Neural cell (in vitro differentiated cells): ENCODE data around the gene CNTNAP5. TPM values are rescaled to one million over a fixed set of nuclear protein-coding genes. Genes with fewer than 3 reads are reported as not detected.

Experiments used
- H2AFZ ChIP-seq: fragments of 200-600, 300-800 bp; sonication (generic), shearing (Covaris generic); 2 replicates; pipeline ENCODE4 v1.6.0; 2014; ENCODE audit warnings: low read depth, mild to moderate bottlenecking, antibody characterized with exemption, low read length, moderate library complexity
- H3F3A ChIP-seq: fragments of 200-600 bp; shearing (Covaris generic); 2 replicates; pipeline ENCODE4 v1.6.1; 2016; ENCODE audit warnings: mild to moderate bottlenecking, moderate library complexity, mixed read lengths, antibody characterized with exemption, low read length; ENCODE audit not compliant: insufficient read depth, poor library complexity, severe bottlenecking
- H3K27ac ChIP-seq: fragments of 200-600, 300-800 bp; sonication (generic), shearing (Covaris generic); 2 replicates; pipeline ENCODE4 v1.5.1; 2014; ENCODE audit warnings: mild to moderate bottlenecking, low read length, moderate library complexity
- H3K27me3 ChIP-seq: fragments of 300-800, 200-600 bp; sonication (generic), shearing (Covaris generic); 2 replicates; pipeline ENCODE4 v1.6.0; 2014; ENCODE audit warnings: mild to moderate bottlenecking, low read depth, low read length, moderate library complexity; ENCODE audit not compliant: insufficient read depth
- H3K36me3 ChIP-seq: fragments of 300-800, 200-600 bp; sonication (generic), shearing (Covaris generic); 2 replicates; pipeline ENCODE4 v1.5.1; 2014; ENCODE audit warnings: mild to moderate bottlenecking, antibody characterized with exemption, low read length, moderate library complexity; ENCODE audit not compliant: insufficient read depth
- H3K4me2 ChIP-seq: fragments of 300-800, 200-600 bp; sonication (generic), shearing (Covaris generic); 2 replicates; pipeline ENCODE4 v1.6.0; 2014; ENCODE audit warnings: mild to moderate bottlenecking, low read length
- H3K4me3 ChIP-seq: fragments of 300-800, 200-600 bp; sonication (generic), shearing (Covaris generic); 2 replicates; pipeline ENCODE4 v1.5.1; 2014; ENCODE audit warnings: mild to moderate bottlenecking, low read length, moderate library complexity
- H3K79me2 ChIP-seq: fragments of 200-600 bp; shearing (Covaris generic); replicated peaks from 2 replicates; pipeline ENCODE4 v1.6.0; 2014; ENCODE audit warnings: mild to moderate bottlenecking, low read length, moderate library complexity; ENCODE audit not compliant: insufficient read depth
- H3K9ac ChIP-seq: fragments of 300-800, 200-600 bp; sonication (generic), shearing (Covaris generic); 2 replicates; pipeline ENCODE4 v1.6.1; 2016; ENCODE audit warnings: mild to moderate bottlenecking, low read length, mixed read lengths
- H3K9me2 ChIP-seq: fragments of 200-600 bp; shearing (Covaris generic); 2 replicates; pipeline ENCODE4 v1.6.1; 2016; ENCODE audit warnings: mild to moderate bottlenecking, low read length, mixed read lengths; ENCODE audit not compliant: insufficient read depth
- H3K9me3 ChIP-seq: fragments of 200-600, 300-800 bp; sonication (generic), shearing (Covaris generic); 2 replicates; pipeline ENCODE4 v1.6.1; 2016; ENCODE audit warnings: mild to moderate bottlenecking, mixed run types, low read length, moderate library complexity, mixed read lengths
- H4K20me1 ChIP-seq: fragments of 200-600 bp; shearing (Covaris generic); 2 replicates; pipeline ENCODE4 v1.6.1; 2016; ENCODE audit warnings: mild to moderate bottlenecking, mixed run types; ENCODE audit not compliant: insufficient read depth
- EP300 ChIP-seq: fragments of 450-650 bp; conservative IDR thresholded peaks from 2 replicates; pipeline ENCODE4 v1.6.1; 2014; ENCODE audit warnings: antibody characterized with exemption, mild to moderate bottlenecking, moderate library complexity; ENCODE audit not compliant: poor library complexity, severe bottlenecking
- EZH2 ChIP-seq: fragments of 200-600, 300-800 bp; shearing (Covaris generic), sonication (generic); IDR thresholded peaks from 2 replicates; pipeline ENCODE4 v1.6.1; 2014; ENCODE audit warnings: antibody characterized with exemption, low read length, borderline replicate concordance, mild to moderate bottlenecking; ENCODE audit not compliant: insufficient read depth, poor library complexity, severe bottlenecking
- MXI1 ChIP-seq: fragments of 450-650 bp; conservative IDR thresholded peaks from 2 replicates; pipeline ENCODE4 v1.6.1; 2014; ENCODE audit warnings: antibody characterized with exemption, mild to moderate bottlenecking; ENCODE audit not compliant: poor library complexity, severe bottlenecking
- POLR2AphosphoS5 ChIP-seq: IDR thresholded peaks from 2 replicates; pipeline ENCODE4 v1.6.1; 2012
- RAD21 ChIP-seq: fragments of 450-650 bp; conservative IDR thresholded peaks from 2 replicates; pipeline ENCODE4 v1.6.1; 2014; ENCODE audit warnings: antibody characterized with exemption, mild to moderate bottlenecking, moderate library complexity
- SMC3 ChIP-seq: fragments of 450-650 bp; conservative IDR thresholded peaks from 2 replicates; pipeline ENCODE4 v1.6.1; 2014; ENCODE audit warnings: antibody characterized with exemption, mild to moderate bottlenecking, moderate library complexity; ENCODE audit not compliant: poor library complexity
- TAF1 ChIP-seq: IDR thresholded peaks from 2 replicates; pipeline ENCODE4 v1.6.1; 2012; ENCODE audit warnings: low read depth
- polyA plus RNA-seq: library from polyadenylated mRNA; depleted of rRNA; stranded (reverse); fragments of >200 nt; gene quantifications from 2 replicates; pipeline ENCODE4 v1.2.3, GENCODE V29; 2014
- TF ChIP-seq, protein P1 (sequence below): fragments of 450-650 bp; IDR thresholded peaks from 2 replicates; pipeline ENCODE4 v1.5.1; 2014; ENCODE audit warnings: antibody characterized with exemption, mild to moderate bottlenecking, moderate library complexity; ENCODE audit not compliant: poor library complexity, severe bottlenecking
- TF ChIP-seq, protein P2 (sequence below): IDR thresholded peaks from 2 replicates; pipeline ENCODE4 v1.6.1; 2012; ENCODE audit warnings: borderline replicate concordance

CNTNAP5 gene
- polyA plus RNA-seq, 1 donor from 2014 or later, result 19.3 TPM

DNA sequence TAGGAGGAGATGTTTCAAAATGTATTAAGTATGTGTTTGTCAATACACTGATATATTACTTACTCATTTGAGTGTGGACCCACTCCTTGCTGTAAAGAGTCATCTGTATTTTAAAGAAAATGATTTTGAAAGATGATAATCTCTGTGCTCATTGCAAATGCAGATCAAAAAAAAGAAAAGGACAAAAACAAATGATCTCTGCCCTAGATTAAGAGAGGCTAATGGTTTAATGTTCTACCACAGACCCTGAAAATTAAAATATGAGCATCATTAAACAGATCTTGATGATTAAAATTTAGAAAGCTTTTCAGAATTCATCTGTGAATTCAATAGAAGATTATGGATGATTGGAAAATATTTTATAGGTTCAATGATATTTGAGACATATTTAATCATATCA is 136.5 kb downstream of the CNTNAP5 start:
- no peaks in the 10 kb centered on the region for H4K20me1 ChIP-seq
- no peaks in the 10 kb centered on the region for H3K79me2 ChIP-seq
- H3K9me3 ChIP-seq, result no peaks in the 10 kb centered on the region
- H3F3A ChIP-seq, result no peaks in the 10 kb centered on the region
- no peak overlapping the region for H3K27ac ChIP-seq
- TF ChIP-seq MXI1 (no peak), TAF1 (no peak), EZH2 (no peak), RAD21 (no peak), POLR2AphosphoS5 (no peak), EP300 (no peak), SMC3 (no peak)
- TF ChIP-seq, protein P1, sequence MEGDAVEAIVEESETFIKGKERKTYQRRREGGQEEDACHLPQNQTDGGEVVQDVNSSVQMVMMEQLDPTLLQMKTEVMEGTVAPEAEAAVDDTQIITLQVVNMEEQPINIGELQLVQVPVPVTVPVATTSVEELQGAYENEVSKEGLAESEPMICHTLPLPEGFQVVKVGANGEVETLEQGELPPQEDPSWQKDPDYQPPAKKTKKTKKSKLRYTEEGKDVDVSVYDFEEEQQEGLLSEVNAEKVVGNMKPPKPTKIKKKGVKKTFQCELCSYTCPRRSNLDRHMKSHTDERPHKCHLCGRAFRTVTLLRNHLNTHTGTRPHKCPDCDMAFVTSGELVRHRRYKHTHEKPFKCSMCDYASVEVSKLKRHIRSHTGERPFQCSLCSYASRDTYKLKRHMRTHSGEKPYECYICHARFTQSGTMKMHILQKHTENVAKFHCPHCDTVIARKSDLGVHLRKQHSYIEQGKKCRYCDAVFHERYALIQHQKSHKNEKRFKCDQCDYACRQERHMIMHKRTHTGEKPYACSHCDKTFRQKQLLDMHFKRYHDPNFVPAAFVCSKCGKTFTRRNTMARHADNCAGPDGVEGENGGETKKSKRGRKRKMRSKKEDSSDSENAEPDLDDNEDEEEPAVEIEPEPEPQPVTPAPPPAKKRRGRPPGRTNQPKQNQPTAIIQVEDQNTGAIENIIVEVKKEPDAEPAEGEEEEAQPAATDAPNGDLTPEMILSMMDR, result no peak
- TF ChIP-seq, protein P2, sequence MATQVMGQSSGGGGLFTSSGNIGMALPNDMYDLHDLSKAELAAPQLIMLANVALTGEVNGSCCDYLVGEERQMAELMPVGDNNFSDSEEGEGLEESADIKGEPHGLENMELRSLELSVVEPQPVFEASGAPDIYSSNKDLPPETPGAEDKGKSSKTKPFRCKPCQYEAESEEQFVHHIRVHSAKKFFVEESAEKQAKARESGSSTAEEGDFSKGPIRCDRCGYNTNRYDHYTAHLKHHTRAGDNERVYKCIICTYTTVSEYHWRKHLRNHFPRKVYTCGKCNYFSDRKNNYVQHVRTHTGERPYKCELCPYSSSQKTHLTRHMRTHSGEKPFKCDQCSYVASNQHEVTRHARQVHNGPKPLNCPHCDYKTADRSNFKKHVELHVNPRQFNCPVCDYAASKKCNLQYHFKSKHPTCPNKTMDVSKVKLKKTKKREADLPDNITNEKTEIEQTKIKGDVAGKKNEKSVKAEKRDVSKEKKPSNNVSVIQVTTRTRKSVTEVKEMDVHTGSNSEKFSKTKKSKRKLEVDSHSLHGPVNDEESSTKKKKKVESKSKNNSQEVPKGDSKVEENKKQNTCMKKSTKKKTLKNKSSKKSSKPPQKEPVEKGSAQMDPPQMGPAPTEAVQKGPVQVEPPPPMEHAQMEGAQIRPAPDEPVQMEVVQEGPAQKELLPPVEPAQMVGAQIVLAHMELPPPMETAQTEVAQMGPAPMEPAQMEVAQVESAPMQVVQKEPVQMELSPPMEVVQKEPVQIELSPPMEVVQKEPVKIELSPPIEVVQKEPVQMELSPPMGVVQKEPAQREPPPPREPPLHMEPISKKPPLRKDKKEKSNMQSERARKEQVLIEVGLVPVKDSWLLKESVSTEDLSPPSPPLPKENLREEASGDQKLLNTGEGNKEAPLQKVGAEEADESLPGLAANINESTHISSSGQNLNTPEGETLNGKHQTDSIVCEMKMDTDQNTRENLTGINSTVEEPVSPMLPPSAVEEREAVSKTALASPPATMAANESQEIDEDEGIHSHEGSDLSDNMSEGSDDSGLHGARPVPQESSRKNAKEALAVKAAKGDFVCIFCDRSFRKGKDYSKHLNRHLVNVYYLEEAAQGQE, result no peak
- H3K4me3 ChIP-seq, result no peak overlapping the region
- no peaks in the 10 kb centered on the region for H3K27me3 ChIP-seq
- no peak overlapping the region for H3K4me2 ChIP-seq
- no peak overlapping the region for H2AFZ ChIP-seq
- no peak overlapping the region for H3K9ac ChIP-seq
- H3K36me3 ChIP-seq, result no peaks in the 10 kb centered on the region
- H3K9me2 ChIP-seq, result no peaks in the 10 kb centered on the region

DNA sequence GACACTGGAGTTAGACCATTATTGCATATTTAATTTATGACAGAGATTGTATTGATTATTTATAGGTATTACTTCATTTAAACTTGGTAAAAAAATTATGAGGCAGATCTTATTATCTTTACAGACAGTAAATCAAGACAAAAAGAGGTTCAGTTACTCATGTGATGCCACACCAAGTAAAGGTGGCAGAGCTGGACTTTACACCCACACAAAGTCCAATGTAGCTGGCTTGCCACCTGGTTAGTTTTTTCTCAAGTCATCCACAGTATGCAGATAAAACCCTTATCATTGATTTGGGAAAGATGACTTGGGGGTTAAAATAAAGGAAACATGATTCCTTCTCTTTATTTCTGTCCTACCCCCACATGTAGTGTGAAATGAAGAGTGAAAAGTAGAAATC is 137.2 kb downstream of the CNTNAP5 start:
- Histone ChIP-seq H3K27me3 (no peaks in the 10 kb centered on the region), H2AFZ (no peak overlapping the region), H3K79me2 (no peaks in the 10 kb centered on the region), H3K9ac (no peak overlapping the region), H3K9me2 (no peaks in the 10 kb centered on the region), H3K9me3 (no peaks in the 10 kb centered on the region), H3K27ac (no peak overlapping the region), H4K20me1 (no peaks in the 10 kb centered on the region), H3K4me2 (no peak overlapping the region), H3F3A (no peaks in the 10 kb centered on the region), H3K36me3 (no peaks in the 10 kb centered on the region), H3K4me3 (no peak overlapping the region)
- TF ChIP-seq TAF1 (no peak), EP300 (no peak), SMC3 (no peak), EZH2 (no peak), MXI1 (no peak), RAD21 (no peak), POLR2AphosphoS5 (no peak)
- TF ChIP-seq, protein P1, result no peak
- TF ChIP-seq, protein P2, result no peak
